Mesothelial cell of epicardium (in vitro differentiated cells): ENCODE results near the gene TUBGCP2. TPM values are rescaled to one million over a fixed set of nuclear protein-coding genes. Genes with fewer than 3 reads are reported as not detected.
"Not testable (repeated sequence)": the region's sequence is repeated elsewhere in the genome, so short reads cannot be mapped to it uniquely, and the experiment has no call there.

Experiments used
- DNase-seq, 2 experiments: peaks; one replicate each; pipeline ENCODE4 v3.0.0; 2021; ENCODE audit warnings: low spot score in 2 of 2; ENCODE audit not compliant: unreplicated experiment in 2 of 2
- H3K27ac Mint-ChIP-seq: 2 replicates; pipeline ENCODE4 v1.8.0; 2021; ENCODE audit warnings: mixed read lengths
- H3K27me3 Mint-ChIP-seq: 2 replicates; pipeline ENCODE4 v1.8.0; 2021; ENCODE audit warnings: low read depth, mixed read lengths
- H3K36me3 Mint-ChIP-seq: 2 replicates; pipeline ENCODE4 v1.8.0; 2021; ENCODE audit warnings: mixed read lengths
- H3K4me1 Mint-ChIP-seq: 2 replicates; pipeline ENCODE4 v1.8.0; 2021; ENCODE audit warnings: mixed read lengths
- H3K4me3 Mint-ChIP-seq: 2 replicates; pipeline ENCODE4 v1.8.0; 2021; ENCODE audit warnings: mild to moderate bottlenecking, moderate library complexity, mixed read lengths
- H3K9me3 Mint-ChIP-seq: 2 replicates; pipeline ENCODE4 v1.8.0; 2021; ENCODE audit warnings: mixed read lengths
- total RNA-seq: library from RNA; stranded (reverse); gene quantifications from 3 replicates; pipeline ENCODE4 v1.2.1, GENCODE V29; 2021
- TF ChIP-seq, protein P1 (sequence below): fragments of 200-600 bp; sonication (generic); IDR thresholded peaks from one replicate; pipeline ENCODE4 v1.5.0; 2021; ENCODE audit warnings: antibody characterized with exemption; ENCODE audit not compliant: unreplicated experiment

Gene TUBGCP2
- total RNA-seq, 1 donor from 2014 or later: 69.6 TPM

DNA sequence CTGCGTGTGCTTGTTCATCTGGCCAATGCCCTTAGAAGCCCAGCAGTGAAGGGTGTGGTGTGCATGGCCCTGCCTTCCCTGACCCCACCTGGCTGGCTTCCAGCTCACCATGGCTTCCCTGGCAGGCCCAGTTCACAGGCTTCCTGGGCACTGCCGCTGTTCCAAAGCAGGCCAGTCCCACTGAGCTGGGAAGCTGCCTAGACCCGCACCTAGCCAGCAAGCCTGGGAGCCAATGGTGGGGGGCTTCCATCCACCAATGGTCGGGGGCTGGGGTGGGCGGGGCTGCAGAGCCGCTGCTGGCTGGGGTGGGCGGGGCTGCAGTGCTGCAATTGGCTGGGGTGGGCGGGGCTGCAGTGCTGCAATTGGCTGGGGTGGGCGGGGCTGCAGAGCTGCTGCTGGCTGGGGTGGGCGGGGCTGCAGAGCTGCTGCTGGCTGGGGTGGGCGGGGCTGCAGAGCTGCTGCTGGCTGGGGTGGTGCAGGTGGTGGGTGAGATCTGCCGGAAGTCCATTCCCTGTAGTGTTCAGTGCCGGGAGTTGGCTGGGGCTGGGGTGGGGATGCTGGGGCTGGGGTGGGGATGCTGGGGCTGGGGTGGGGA lies 15.6 kb upstream of the TUBGCP2 start:
- Mint-ChIP-seq H3K9me3 (peaks cover 4% of the 10 kb centered on the region), H3K27me3 (peaks cover 55% of the 10 kb centered on the region), H3K4me1 (peaks cover 12% of the 10 kb centered on the region), H3K36me3 (no peaks in the 10 kb centered on the region), H3K27ac (no peak overlapping the region), H3K4me3 (no peak overlapping the region)
- peak in 1 of 2 experiments; percentile 54 for DNase-seq
- TF ChIP-seq, protein P1, sequence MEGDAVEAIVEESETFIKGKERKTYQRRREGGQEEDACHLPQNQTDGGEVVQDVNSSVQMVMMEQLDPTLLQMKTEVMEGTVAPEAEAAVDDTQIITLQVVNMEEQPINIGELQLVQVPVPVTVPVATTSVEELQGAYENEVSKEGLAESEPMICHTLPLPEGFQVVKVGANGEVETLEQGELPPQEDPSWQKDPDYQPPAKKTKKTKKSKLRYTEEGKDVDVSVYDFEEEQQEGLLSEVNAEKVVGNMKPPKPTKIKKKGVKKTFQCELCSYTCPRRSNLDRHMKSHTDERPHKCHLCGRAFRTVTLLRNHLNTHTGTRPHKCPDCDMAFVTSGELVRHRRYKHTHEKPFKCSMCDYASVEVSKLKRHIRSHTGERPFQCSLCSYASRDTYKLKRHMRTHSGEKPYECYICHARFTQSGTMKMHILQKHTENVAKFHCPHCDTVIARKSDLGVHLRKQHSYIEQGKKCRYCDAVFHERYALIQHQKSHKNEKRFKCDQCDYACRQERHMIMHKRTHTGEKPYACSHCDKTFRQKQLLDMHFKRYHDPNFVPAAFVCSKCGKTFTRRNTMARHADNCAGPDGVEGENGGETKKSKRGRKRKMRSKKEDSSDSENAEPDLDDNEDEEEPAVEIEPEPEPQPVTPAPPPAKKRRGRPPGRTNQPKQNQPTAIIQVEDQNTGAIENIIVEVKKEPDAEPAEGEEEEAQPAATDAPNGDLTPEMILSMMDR: no peak

DNA sequence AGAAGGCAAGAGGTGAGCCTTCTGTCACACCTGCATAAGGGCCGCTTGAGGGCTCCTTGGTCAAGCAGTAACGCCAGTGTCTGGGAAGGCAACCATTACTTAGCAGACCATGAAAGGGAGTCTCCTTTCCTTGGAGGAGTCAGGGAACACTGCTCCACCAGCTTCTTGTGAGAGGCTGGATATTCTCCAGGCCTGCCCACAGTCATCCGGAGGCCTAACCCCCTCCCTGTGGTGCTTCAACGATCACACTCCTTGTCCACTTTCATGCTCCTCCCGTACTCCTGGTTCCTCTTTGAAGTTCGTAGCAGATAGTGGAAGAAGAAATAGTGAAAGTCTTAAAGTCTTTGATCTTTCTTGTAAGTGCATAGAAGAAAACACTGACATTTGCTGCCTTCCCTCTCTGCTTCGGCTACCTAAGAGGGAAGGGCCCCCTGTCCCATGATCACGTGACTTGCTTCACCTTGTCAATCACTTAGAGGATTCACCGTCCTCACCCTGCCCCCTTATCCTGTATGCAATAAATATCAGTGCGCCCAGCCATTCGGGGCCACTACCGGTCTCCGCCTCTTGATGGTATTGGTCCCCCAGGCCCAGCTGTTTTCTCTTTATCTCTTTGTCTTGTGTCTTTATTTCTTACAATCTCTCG lies 13.5 kb upstream of the TUBGCP2 start:
- H3K27me3 Mint-ChIP-seq: peaks cover 45% of the 10 kb centered on the region
- H3K27ac Mint-ChIP-seq, H3K36me3 Mint-ChIP-seq, H3K4me1 Mint-ChIP-seq, DNase-seq, H3K4me3 Mint-ChIP-seq, H3K9me3 Mint-ChIP-seq: not testable (repeated sequence)

DNA sequence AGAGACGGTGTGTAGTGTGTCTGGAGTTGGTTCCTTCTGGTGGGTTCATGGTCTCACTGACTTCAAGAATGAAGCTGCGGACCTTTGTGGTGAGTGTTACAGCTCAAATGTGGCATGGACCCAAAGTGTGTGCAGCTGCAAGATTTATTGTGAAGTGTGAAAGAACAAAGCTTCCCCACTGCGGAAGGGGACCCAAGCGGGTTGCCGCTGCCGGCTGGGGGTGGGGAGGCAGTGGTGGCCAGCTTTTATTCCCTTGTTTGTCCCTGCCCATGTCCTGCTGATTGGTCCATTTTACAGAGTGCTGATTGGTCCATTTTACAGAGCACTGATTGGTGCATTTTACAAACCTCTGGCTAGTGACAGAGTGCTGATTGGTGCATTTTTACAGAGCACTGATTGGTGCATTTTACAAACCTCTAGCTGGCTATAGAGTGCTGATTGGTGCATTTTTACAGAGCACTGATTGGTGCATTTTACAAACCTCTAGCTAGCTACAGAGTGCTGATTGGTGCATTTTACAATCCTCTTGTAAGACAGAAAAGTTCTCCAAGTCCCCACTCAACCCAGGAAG lies 12.3 kb upstream of the TUBGCP2 start:
- H3K27ac Mint-ChIP-seq, H3K4me3 Mint-ChIP-seq, H3K9me3 Mint-ChIP-seq, H3K4me1 Mint-ChIP-seq, H3K36me3 Mint-ChIP-seq, DNase-seq: not testable (repeated sequence)
- H3K27me3 Mint-ChIP-seq: peaks cover 34% of the 10 kb centered on the region

DNA sequence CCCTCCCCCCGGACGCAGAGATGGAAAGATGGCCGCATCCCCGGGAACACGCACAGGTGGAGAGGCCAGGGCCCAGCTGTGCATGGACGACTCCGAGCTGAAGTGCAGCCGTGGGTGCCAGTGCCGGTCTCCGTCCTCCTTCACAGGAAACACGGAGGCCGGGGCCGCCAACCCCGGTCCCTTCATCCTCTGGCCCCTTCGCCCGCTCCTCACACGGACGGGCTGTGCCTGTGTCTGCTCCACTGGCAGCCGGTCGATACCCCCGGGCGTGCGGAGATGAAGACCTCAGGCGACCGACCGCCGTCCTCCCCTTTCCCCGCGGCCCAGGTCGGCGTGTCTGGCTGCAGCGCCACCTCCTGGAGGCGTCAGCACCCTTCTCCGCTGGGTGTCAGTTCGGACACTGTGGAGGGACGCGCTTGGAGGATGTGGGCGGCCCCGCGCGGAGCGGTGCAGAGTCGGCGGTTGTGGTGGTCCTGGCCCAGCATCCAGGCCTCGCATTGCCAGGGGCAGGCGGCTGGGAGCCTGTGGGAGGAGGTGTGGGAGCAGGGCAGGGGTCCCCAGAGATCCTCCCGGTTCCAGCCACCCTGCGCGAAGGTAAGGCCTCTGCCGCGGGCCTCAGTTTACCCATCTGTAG lies 9.9 kb upstream of the TUBGCP2 start:
- TF ChIP-seq, protein P1: peak; percentile 69
- peaks cover 25% of the 10 kb centered on the region for H3K27me3 Mint-ChIP-seq
- DNase-seq: peak; percentile 60 to 79
- no peak overlapping the region for H3K27ac Mint-ChIP-seq
- H3K4me1 Mint-ChIP-seq: no peaks in the 10 kb centered on the region
- no peaks in the 10 kb centered on the region for H3K36me3 Mint-ChIP-seq
- peak overlapping the region; percentile 58 for H3K4me3 Mint-ChIP-seq
- H3K9me3 Mint-ChIP-seq: peaks cover 4% of the 10 kb centered on the region

DNA sequence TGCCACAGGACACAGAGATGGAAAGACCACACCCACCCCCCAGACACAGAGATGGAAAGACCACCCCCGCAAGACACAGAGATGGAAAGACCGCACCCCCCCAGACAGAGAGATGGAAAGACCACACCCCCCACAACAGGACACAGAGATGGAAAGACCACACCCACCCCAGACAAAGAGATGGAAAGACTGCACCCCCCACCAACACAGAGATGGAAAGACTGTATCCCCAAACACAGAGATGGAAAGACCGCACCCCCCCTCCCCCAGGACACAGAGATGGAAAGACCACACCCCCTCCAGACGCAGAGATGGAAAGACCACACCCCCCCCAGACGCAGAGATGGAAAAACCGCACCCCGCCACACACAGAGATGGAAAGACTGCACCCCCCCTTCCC lies 8.1 kb upstream of the TUBGCP2 start:
- H3K4me3 Mint-ChIP-seq: no peak overlapping the region

DNA sequence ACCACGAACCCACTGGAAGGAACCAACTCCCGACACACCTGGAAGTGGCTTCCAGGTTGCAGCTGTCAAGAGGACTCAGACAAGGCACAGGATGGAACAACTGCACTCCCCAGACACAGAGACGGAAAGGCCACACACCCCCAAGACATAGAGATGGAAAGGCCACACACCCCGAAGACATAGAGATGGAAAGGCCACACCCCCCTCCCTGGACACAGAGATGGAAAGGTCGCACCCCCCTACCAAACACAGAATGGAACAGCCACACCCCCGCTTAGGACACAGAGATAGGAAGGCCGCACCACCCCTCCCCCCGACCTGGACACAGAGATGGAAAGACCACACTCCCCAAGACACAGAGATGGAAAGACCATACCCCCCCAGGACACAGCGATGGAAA lies 7.6 kb upstream of the TUBGCP2 start:
- Mint-ChIP-seq H3K4me1 (no peaks in the 10 kb centered on the region), H3K9me3 (peaks cover 4% of the 10 kb centered on the region), H3K4me3 (no peak overlapping the region), H3K36me3 (no peaks in the 10 kb centered on the region), H3K27me3 (peaks cover 19% of the 10 kb centered on the region), H3K27ac (no peak overlapping the region)
- DNase-seq: no peak
- TF ChIP-seq, protein P1: no peak

More for the DNA sequence above, 8.1 kb upstream of the TUBGCP2 start:
- Mint-ChIP-seq H3K27ac (no peak overlapping the region), H3K4me1 (no peaks in the 10 kb centered on the region), H3K27me3 (peaks cover 19% of the 10 kb centered on the region), H3K9me3 (peaks cover 4% of the 10 kb centered on the region), H3K36me3 (no peaks in the 10 kb centered on the region)
- DNase-seq: no peak
- TF ChIP-seq, protein P1: no peak
